Raji (cell line): ENCODE measurements around the gene EPN1.
"Not testable (repeated sequence)": the region's sequence is repeated elsewhere in the genome, so short reads cannot be mapped to it uniquely, and the experiment has no call there.

Source experiments
- POLR2A ChIP-seq: IDR thresholded peaks from 2 replicates; pipeline ENCODE4 v1.6.1; 2011; ENCODE audit warnings: low read depth, low read length, control low read depth; ENCODE audit not compliant: insufficient read depth

Gene EPN1

DNA sequence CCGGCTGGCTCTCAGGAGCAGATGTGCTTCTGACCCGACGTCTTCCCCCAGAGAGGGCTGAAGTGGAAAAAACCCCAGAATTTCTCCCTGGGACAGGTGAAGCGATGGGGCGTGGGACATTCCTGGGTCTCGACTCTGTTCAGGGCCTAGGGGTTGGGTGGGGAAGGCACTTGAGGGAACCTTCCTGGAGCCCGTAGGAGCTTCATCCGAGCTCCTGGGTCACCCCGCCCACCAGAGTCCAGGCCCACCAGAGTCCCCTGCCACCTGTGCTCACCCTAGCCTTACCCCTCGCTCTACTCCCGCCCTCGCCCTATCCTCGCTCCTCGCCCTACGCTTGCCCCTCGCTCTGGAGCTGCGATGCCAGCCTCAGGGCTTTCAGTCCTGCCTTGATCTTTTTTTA is 23.2 kb downstream of the EPN1 start:
- no peak for TF ChIP-seq POLR2A

DNA sequence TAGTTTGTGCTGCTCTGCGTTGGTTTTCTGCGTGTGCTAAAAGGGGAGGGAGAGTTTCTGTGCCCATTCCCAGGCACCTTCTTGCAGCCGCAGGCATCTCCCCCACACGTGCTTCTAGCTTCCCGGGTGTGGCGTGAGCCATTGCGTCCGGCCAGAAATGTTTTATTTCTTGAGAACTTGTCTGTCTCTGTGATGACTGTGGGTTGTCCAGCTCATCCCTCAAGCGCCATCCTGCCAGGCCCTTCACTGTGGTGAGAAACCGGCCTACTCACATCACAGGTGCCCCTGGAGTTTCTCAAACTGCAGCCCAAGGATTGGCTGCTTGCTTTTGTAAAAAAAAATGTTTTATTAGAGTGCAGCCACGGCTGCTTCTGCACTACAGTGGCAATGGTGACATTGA is 24.2 kb downstream of the EPN1 start:
- TF ChIP-seq POLR2A: no peak

DNA sequence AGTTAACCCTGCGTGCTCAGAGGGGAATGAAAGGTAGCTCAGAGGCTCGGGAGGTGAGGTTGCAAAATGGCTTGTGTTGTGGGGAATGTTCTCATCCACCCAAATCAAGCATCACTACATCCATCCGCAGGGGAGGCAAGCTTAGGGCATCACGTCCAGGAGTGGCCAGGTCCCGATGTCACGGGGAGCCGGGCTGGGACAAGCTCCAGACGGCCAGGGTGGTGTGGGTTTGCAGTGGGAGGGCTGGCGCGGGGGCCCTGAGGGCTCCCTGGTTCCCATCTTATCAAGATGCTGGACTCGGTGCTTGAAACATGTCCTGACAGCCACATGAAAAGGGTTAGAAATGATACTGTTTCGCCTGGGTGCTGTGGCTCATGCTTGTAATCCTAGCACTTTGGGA is 25.8 kb downstream of the EPN1 start:
- TF ChIP-seq POLR2A: no peak

DNA sequence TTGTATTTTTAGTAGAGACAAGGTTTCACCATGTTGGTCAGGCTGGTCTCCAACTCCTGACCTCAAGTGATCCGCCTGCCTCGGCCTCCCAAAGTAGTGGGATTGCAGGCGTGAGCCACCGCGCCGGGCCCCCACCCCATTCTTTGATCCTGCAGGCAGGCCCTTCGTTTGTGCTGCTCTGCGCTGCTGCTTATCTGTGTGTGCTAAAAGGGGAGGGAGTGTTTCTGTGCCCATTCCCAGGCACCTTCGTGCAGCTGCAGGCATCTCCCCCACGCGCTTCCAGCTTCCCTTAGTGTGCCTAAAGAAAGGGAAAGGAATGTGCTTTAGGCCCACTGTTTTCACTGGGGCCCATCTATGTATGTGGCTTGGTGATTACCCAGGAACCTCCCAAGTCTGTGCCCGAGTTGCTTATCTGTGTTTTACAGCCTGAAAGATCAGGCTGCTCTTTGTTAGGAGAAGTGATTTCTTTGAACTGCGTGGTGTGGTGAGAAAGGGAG is 27.2 kb downstream of the EPN1 start:
- TF ChIP-seq POLR2A: no peak

DNA sequence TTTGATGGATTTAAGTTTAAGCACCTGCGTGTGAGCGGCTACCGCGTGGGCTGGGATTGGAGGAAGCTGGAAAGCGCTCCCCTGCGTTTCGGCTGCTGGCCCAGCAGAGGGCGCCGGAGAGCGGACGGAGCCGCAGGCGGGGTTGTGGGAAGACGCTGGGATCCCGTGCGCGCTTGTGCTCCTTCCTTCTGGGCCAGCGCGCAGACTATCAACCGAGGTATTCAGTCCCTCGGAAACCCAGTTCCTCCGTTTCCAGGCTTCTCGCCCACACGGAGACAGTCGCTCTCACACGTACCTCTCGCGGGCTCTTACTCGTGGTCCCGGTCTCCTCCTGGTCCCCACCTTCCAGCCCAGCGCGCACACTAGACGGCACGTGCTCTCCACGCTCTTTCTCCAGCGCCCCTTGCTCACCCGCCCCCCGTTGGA is 28.8 kb downstream of the EPN1 start:
- TF ChIP-seq POLR2A: no peak

DNA sequence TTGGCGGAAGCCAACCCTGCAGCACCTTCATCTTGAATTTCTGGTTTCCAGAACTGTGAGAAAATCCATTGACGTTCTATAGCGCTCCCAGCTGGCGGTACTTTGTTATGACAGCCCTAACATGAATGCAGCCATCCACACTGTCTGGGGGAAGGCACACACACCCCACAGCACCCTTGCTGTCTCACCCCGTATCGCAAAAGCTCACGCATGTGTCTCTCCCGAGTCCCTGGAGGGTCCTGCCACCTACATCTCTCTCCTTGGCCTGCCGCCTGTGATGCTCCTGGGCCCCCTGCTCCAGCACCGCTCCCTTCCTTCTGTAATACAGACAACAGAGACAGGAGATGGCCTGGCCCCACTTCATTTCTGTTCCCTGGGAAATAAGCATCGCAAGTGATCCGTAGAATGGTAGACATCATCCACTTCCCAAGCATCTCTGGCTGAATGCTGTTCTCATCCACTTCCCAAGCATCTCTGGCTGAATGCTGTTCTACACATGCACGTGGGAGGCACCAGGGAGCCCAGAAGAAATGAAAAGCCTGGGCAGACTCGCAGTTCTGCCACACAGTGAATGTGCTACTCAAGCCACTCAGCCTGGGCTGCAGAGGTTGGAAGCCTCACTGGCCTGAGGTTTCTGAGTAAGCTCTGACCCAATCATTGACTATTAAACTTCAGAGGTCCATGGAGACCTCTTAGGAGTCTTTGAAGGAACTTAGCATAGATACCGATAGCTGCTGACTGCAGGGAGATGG is 29.6 kb downstream of the EPN1 start:
- TF ChIP-seq POLR2A: no peak

DNA sequence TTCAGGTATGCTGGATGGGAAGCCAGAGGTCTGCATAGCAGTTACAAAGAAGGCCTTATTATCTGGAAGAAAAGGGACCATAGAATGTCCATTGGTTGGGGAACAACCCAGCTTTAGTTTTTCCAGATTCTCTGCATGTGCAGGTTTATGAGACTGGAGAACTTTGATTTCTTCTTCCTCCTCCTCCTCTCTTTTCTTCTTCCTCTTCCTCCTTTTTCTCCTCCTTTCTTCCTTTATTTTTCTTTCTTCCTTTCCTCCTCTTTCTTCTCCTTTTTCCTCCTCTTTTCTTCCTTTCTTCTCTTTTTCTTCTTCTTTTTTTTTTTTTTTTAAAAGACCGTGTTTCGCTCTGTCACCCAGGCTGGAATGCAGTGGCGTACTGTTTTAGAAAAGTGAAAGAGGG is 30.9 kb downstream of the EPN1 start:
- no peak for TF ChIP-seq POLR2A

DNA sequence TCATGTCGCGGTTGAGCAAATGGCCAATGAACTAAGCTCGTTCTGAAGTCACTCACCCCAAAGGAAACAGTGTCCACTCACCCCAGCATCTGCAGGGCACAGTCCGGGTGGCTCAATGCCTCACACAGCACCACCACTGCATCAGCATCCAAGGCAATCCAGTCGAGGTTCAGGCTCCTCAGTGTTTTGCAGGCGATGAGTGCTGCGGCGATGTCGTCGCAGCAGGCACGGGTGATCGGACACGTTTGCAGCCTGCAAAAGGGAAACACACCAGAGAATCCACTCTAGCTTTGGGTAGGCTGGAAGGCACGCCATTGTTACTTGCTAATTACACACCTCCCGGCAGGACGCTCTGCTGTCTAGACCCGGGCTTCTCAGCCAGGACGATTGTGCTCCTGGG is 36.7 kb downstream of the EPN1 start:
- TF ChIP-seq POLR2A: no peak

DNA sequence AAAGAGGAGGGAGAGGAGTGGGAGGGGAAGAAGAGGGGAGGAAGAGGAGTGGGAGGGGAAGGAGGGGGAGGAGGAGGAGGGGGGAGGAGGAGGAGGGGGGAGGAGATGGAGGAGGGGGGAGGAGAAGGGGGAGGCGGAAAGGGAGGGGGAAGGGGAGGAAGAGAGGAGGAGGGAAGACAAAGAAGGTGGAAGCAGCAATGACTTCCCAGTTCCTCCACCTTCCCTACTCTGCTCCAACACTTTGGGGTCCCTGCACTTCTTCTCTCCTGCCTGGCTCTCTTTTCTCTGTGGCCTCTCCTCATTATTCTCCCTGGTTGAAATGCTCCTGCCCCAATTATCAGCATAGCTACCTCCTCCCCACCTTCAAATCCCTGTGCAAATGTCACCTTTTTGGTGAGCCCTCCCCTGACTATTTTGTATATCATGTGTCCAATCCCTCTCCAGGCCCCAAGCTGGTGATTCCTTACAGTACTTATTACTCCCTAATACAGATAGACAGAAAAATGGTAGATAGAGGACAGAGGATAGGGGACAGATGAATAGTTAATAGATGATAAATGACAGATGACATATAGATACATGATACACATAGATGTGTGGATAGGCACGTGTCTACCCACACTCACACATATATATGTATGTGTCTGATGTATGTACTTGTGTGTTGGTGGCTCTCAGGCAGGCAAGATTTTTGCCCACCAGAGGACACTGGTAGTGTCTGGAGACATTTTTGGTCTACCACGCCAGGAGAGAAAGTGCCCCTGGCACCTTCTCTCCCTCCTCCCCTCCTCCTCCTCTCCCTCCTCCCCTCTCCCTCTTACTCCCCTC is 38.0 kb downstream of the EPN1 start:
- no peak for TF ChIP-seq POLR2A

DNA sequence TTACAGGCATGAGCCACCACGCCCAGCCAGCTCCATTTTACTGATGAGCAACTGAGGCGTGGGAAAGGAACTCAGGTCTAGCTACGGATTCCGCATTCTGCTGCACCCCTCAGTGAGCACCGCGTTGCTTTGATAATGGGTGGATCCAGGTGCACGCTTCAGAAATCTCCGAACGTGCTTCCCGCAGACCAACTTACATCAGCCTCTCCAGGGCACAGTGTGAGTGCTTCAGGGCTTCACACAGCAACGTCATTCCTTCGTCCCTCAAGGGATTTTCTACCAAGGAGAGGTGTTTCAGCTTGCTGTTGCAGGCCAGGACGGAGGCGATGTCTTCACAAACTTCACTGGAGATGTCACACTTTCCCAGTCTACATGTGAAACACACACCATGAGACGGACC is 41.5 kb downstream of the EPN1 start:
- no peak for TF ChIP-seq POLR2A

DNA sequence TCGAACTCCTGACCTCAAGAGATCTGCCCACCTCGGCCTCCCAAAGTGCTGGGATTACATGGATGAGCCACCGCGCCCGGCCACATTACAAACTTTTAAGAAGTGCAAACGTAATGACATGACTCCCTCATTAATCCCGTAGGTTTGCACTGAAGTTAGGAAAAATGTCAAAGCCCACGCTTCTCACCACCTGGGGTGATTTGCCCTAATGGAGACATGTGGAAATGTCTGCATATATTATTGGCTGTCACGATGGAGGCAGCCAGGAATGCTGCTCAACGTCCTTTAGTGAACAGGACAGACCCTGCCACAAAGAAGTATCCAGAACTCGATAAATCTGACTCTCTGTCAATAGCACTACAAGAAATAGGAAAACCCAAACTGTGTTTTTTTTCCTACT is 42.2 kb downstream of the EPN1 start:
- no peak for TF ChIP-seq POLR2A

DNA sequence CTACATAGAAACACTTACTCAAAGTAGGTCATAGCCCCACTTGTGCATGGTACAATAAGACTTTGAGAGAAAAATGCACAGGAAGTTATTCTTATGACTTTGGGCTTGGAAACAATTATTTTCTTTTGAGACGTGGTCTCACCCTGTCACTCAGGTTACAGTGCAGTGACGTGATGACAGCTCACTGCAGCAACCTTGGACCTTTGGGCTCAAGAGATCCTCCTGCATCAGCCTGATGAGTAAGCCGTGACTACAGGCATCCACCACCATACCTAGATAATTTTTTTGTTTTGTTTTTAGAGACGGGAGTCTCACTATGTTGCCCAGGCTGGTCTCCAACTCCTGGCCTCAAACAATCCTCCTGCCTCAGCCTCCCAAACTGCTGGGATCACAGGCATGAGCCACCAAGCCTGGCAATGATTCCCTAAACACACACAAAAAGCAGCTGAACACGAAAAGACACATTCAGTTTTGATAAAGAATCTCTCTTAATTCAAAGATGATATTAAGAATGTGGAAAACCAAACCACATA is 45.3 kb downstream of the EPN1 start:
- no peak for TF ChIP-seq POLR2A

DNA sequence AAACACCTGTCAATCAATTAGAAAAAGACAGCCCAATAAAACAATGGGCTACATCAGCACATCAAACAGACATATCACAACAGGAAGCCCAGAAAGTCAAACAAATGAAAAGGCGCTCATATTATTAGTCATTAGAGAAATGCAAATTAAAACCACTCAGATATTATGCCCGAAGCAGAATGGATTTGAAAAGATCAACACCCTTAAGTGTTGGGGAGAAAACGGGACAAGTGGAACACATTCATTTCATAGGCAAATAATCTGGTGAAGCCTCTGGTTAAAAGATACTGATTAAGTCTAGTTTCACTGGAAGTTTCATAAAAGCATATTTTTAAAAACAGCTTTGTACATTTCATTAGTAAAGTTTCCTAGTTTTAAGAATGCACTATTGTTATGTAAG is 45.8 kb downstream of the EPN1 start:
- no peak for TF ChIP-seq POLR2A

DNA sequence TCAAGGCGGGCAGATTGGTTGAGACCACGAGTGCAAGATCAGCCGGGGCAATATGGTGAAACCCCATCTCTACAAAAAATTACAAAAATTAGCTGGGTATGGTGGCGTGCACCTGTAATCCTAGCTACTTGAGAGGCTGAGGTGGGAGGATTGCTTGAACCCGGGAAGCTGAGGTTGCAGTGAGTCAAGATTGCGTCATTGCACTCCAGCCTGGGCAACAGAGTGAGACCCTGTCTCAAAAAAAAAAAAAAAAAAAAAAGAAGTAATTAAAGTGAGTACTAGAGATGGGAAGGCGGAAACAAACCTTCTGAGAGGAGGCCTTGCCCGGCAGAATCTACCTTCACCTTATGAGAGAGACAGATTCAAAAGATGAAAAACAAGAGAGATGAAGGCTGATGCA is 48.5 kb downstream of the EPN1 start:
- TF ChIP-seq POLR2A: no peak

DNA sequence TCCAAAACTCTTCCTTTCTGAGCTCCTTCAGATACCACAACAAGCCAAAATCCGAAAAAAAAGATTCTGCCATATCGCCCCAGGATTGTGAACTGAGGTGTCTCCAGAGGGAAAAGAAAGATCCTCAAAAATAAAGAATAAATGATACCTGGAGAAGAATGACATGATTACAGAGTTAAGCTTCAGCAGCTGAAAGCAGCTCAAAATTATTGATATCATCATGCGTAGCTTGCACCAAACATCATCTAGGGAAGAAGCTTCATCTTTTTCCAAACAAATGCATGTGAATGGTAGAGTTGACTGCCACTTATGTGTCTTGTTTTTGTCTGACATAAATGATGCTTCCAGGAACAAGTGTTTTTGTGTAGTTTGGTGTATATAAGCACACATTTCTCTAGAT is 63.3 kb downstream of the EPN1 start, which contains the start of gene NLRP9:
Gene NLRP9, minus strand, starts transcription at position 101 of the 400 bp plus-strand sequence. Its CDS starts 28 bp downstream, at position 73.
- TF ChIP-seq POLR2A: no peak

DNA sequence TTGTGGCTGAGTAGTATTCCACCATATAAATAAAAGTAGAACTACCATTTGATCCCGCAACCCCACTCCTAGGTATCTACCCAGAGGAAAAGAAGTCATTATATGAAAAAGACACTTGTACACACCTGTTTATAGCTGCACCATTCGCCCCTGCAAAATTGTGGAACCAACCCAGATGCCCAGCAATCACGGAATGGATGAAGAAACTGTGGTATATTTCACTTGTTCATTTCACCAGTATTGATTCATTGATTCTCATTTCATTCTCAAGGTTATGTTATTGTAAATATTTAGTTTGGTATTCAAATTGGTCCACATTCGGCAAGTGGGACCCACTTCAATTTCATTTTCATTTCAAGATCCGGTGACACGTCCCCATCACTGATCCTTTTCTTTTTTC is 75.7 kb downstream of the EPN1 start:
- no peak for TF ChIP-seq POLR2A

DNA sequence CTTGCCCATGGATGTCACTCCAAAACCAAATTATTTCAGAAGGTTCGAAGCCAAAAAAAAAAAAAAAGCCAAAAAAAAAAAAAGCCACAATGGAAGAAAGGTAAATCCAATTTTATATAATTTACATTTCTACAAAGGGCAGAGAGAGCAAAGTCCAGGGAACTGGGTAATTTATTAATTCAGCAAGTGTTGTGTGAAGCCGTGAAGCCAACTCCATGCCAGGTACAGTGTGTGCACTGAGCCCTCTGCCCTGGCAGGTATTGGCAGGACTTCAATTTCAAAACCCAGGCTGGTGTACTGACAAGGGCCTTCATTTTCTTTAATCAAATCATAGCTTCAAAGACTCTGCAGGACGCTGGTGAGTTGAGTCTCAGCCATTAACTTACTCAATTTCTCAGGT is 78.4 kb downstream of the EPN1 start:
- no peak for TF ChIP-seq POLR2A

DNA sequence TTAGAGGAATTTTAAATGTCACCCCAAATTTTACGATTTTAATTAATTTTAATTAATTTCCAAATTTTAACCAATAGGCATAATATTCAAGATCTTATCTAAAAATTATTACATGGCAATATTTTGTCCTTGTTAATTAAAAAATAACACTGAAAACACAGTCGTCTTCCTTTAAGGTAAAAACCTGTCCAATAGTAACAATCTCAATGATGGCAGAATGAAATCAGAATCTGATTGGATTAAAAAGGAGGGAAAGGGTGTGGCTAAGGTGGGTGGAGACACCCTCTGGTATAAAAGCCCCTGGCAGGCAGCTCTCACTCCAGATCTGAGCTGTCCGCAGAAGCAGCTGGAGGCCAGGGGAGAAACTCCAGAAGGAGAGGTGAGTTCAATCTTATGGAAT is 83.8 kb downstream of the EPN1 start, which contains the start of gene RFPL4A:
Gene RFPL4A, plus strand, starts transcription at position 301 of the 400 bp plus-strand sequence. CDS start 2,704 bp downstream, outside the sequence.
- not testable (repeated sequence) for TF ChIP-seq POLR2A
